Esophagus muscularis mucosa (tissue), 4 donors: ENCODE data around the gene LGALS9C.
"Not testable (repeated sequence)": the region's sequence is repeated elsewhere in the genome, so short reads cannot be mapped to it uniquely, and the experiment has no call there.

Experiments
- CTCF ChIP-seq, 3 experiments: fragments of 200-600 bp in 2 of 3; fragments of 450-650 bp in 1 of 3; sonication (generic) in 2 of 3; IDR thresholded peaks; one replicate each; pipeline ENCODE4 v1.5.1; 2017 to 2019; ENCODE audit warnings: antibody characterized with exemption in 3 of 3, mild to moderate bottlenecking in 2 of 3, moderate library complexity in 1 of 3
- EP300 ChIP-seq: sonication (generic); formaldehyde crosslinking; IDR thresholded peaks from one replicate; pipeline ENCODE4 v1.6.1; 2017; ENCODE audit warnings: antibody characterized with exemption
- POLR2A ChIP-seq: fragments of 450-650 bp; IDR thresholded peaks from one replicate; pipeline ENCODE4 v1.6.1; 2017; ENCODE audit warnings: antibody characterized with exemption, moderate library complexity, mild to moderate bottlenecking, low read depth

GRCh38 chr17:18499100-18499499, 22.5 kb downstream of the LGALS9C start:
- TF ChIP-seq EP300; CTCF (IDR thresholded peaks at IDR 0.05); POLR2A: not testable (repeated sequence)
